ENCODE measurements around the gene CTNNA2. TPM values are rescaled to one million over a fixed set of nuclear protein-coding genes. Genes with fewer than 3 reads are reported as not detected.

CTNNA2 gene
- total and polyA plus RNA-seq, 11 donors, result 0.20 to 0.81 TPM; not detected in 9

- 33 to 40% (median 35%) methylated on average over 3 of the region's 3 CpGs for WGBS, 4 donors
- no peak for ATAC-seq
- no peak overlapping the region for H3K4me3 ChIP-seq
Observed at GRCh38 chr2:79831961-79832360, 319.1 kb downstream of the CTNNA2 start.

DNA sequence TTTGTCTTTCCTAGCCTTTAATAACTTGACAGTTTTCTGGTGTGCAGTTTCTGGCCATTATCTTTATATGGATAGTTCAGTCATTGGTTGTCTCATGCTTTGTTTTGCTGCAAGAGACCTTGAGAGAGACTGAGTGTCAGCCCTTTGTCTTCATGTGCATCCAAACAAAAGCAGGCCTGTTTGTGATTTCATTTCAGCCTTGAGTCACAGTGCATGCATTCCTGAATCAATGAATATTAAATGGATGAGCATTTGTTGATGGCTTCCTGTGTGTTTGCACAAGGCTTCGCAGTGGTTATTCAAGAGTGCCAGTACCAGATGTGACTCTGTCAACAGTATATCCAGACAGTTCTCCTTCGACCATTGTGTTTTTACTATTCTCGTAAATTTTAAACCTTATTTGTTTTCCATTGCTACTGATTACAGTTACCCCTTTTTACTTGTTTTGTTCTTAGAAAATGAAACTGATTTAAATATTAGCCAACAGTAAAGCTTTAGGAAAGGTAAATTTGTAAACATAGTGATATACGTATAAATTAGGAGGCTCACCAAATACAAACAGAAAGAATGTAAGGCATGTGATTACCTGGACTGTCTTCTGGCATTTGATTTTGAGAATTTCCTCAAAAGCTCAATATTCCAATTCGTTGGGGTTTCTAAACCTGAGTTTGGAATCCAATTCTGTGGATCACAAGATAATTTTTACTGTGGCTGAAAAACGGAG is 319.8 kb downstream of the CTNNA2 start:
- no peak for TF ChIP-seq POLR2A (IDR thresholded peaks at IDR 0.05)
- TF ChIP-seq, protein P1, sequence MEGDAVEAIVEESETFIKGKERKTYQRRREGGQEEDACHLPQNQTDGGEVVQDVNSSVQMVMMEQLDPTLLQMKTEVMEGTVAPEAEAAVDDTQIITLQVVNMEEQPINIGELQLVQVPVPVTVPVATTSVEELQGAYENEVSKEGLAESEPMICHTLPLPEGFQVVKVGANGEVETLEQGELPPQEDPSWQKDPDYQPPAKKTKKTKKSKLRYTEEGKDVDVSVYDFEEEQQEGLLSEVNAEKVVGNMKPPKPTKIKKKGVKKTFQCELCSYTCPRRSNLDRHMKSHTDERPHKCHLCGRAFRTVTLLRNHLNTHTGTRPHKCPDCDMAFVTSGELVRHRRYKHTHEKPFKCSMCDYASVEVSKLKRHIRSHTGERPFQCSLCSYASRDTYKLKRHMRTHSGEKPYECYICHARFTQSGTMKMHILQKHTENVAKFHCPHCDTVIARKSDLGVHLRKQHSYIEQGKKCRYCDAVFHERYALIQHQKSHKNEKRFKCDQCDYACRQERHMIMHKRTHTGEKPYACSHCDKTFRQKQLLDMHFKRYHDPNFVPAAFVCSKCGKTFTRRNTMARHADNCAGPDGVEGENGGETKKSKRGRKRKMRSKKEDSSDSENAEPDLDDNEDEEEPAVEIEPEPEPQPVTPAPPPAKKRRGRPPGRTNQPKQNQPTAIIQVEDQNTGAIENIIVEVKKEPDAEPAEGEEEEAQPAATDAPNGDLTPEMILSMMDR (IDR thresholded peaks at IDR 0.05), result no peak
- intact Hi-C loops (cut with DNase I), result no loop called here
- no peak for DNase-seq
- H3K27me3 ChIP-seq, result no peaks in the 10 kb centered on the region
- no peaks in the 10 kb centered on the region for H3K36me3 ChIP-seq
- no peak overlapping the region for H3K4me3 ChIP-seq
- H3K4me1 ChIP-seq, result no peaks in the 10 kb centered on the region
- H3K9me3 ChIP-seq, result no peaks in the 10 kb centered on the region
- ATAC-seq, result no peak
- H3K27ac ChIP-seq, result no peak overlapping the region
- WGBS, 4 donors, result 56 to 59% (median 57%) methylated on average over 6 of the region's 6 CpGs

More at GRCh38 chr2:79831961-79832360, 319.1 kb downstream of the CTNNA2 start:
- H3K9me3 ChIP-seq, result no peaks in the 10 kb centered on the region
- no peaks in the 10 kb centered on the region for H3K36me3 ChIP-seq
- no peaks in the 10 kb centered on the region for H3K4me1 ChIP-seq
- no peak overlapping the region for H3K27ac ChIP-seq
- intact Hi-C loops (cut with DNase I), result no loop called here
- DNase-seq, result no peak
- TF ChIP-seq, protein P1 (IDR thresholded peaks at IDR 0.05), result no peak
- no peak for TF ChIP-seq POLR2A (IDR thresholded peaks at IDR 0.05)
- H3K27me3 ChIP-seq, result no peaks in the 10 kb centered on the region

DNA sequence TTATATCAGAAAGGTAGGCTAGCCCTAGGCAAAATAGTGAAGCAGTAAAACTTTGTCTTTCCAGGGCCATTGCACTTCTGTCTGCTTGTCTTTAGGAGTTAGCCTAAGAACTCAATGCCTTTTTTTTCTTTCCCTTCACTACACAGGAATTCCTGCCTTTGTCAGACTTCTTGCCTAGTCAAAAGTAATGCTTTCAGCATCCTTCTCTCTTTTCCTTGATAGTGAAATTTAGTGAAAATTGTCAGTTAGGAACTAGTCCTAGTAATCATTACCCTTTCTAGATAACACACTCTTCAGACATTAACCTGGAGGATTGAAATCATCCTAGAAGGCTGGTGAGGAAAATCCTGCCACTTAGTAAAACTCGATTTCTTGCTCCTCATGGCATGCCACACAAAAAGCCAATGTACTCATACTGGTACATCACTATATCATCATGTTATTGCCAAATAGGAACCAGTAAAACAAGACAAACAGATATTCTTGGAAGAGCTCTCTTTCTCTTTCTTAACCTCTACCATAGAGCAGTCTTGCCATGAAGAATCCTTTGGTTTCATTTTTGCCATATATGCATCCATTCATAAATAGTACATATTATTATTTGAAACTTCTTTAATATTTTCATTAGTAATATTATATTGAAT is 320.5 kb downstream of the CTNNA2 start:
- intact Hi-C loops (cut with DNase I), result no loop called here
- no peaks in the 10 kb centered on the region for H3K27me3 ChIP-seq
- ATAC-seq (no peak), DNase-seq (no peak)
- no peak overlapping the region for H3K4me3 ChIP-seq
- no peaks in the 10 kb centered on the region for H3K9me3 ChIP-seq
- no peak overlapping the region for H3K27ac ChIP-seq
- H3K4me1 ChIP-seq, result no peaks in the 10 kb centered on the region
- TF ChIP-seq POLR2A (IDR thresholded peaks at IDR 0.05), result no peak
- TF ChIP-seq, protein P1 (IDR thresholded peaks at IDR 0.05), result no peak
- H3K36me3 ChIP-seq, result no peaks in the 10 kb centered on the region
- 56 to 67% (median 59%) methylated on average over 1 of the region's 1 CpG for WGBS, 4 donors

GRCh38 chr2:79835911-79836310 is 323.1 kb downstream of the CTNNA2 start:
- H3K4me1 ChIP-seq, result no peaks in the 10 kb centered on the region
- no peak overlapping the region for H3K4me3 ChIP-seq
- ATAC-seq, result no peak
- intact Hi-C loops (cut with DNase I), result no loop called here
- H3K36me3 ChIP-seq, result no peaks in the 10 kb centered on the region
- 81 to 85% (median 82%) methylated on average over 1 of the region's 1 CpG for WGBS, 4 donors
- H3K9me3 ChIP-seq, result peaks cover 0 to 9% (median 3%) of the 10 kb centered on the region in 12 donors
- TF ChIP-seq, protein P1 (IDR thresholded peaks at IDR 0.05), result no peak
- TF ChIP-seq POLR2A (IDR thresholded peaks at IDR 0.05), result no peak
- DNase-seq, result no peak
- no peaks in the 10 kb centered on the region for H3K27me3 ChIP-seq
- H3K27ac ChIP-seq, result no peak overlapping the region
